ENCODE data around the gene GSX1. TPM values are rescaled to one million over a fixed set of nuclear protein-coding genes. Genes with fewer than 3 reads are reported as not detected.

GSX1 gene
- total RNA-seq: not detected in 2 replicates

DNA sequence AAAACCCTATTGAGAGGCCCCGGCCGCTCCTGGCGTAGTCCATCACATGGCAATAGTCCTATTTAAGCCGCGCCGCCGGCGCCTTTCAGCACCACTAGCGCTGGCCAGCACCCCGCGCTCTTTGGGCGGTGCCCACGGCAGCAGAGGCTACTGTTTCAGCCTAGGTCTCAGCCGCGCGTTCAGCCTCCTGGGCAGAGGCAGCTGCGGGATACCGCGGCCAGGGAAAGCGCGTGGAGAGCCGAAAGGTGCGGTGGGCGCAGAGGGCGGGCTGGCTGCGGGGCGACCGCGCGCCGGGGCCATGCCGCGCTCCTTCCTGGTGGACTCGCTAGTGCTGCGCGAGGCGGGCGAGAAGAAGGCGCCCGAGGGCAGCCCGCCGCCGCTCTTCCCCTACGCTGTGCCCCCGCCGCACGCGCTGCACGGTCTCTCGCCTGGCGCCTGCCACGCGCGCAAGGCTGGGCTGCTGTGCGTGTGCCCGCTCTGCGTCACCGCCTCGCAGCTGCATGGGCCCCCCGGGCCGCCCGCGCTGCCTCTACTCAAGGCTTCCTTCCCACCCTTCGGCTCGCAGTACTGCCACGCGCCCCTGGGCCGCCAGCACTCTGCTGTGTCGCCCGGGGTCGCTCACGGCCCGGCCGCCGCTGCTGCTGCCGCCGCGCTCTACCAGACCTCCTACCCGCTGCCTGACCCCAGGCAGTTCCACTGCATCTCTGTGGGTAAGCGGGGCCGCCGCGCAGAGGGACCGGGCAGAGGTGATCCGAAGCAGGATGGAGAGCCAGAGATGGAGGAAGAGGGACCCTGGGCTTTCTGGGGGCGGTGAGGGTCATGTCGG lies at the start of gene GSX1:
Gene GSX1 (plus strand): TSS at position 91 of the 826 bp plus-strand sequence. CDS start 208 bp downstream, at position 299.

Other genes with a start within 250 kb of the GSX1 start
- gene LNX2, start 172.0 kb upstream of the GSX1 start, total RNA-seq: 5.4 and 7.4 TPM in 2 replicates
- 79.7 and 83.3 TPM in 2 replicates for gene POLR1D, start 170.6 kb upstream of the GSX1 start, total RNA-seq
- not detected in 2 replicates for gene PDX1, start 127.5 kb downstream of the GSX1 start, total RNA-seq
- gene CDX2, start 176.8 kb downstream of the GSX1 start, total RNA-seq: not detected in 2 replicates
- gene URAD, start 196.2 kb downstream of the GSX1 start, total RNA-seq: not detected in 2 replicates